Mesenchymal stem cell (in vitro differentiated cells and primary cell): ENCODE data around the gene ZIM2.

Experiments
- DNase-seq: peaks from one replicate; pipeline ENCODE4 v3.0.0-alpha.2; 2013
- H2AFZ ChIP-seq: one replicate; pipeline ENCODE4 v1.6.1; 2013; ENCODE audit warnings: low read depth, mild to moderate bottlenecking, control low read depth, inconsistent platforms, low read length, moderate library complexity
- H2AK5ac ChIP-seq: 2 replicates; pipeline ENCODE4 v1.6.1; 2013; ENCODE audit warnings: low read length, moderate library complexity, mild to moderate bottlenecking, inconsistent platforms; ENCODE audit not compliant: severe bottlenecking
- H2BK120ac ChIP-seq: one replicate; pipeline ENCODE4 v1.6.1; 2013; ENCODE audit warnings: low read depth, mild to moderate bottlenecking, inconsistent platforms, low read length, moderate library complexity
- H2BK12ac ChIP-seq, 2 experiments: one replicate each; pipeline ENCODE4 v1.6.1; 2013; ENCODE audit warnings: inconsistent platforms in 2 of 2, low read length in 2 of 2, mild to moderate bottlenecking in 2 of 2, moderate library complexity in 2 of 2, control low read depth in 1 of 2
- H2BK15ac ChIP-seq: one replicate; pipeline ENCODE4 v1.6.1; 2013; ENCODE audit warnings: mild to moderate bottlenecking, low read depth, inconsistent platforms; ENCODE audit not compliant: poor library complexity, severe bottlenecking
- H2BK5ac ChIP-seq: 2 replicates; pipeline ENCODE4 v1.6.1; 2013; ENCODE audit warnings: low read depth, mild to moderate bottlenecking, low read length, control low read depth, inconsistent platforms; ENCODE audit not compliant: poor library complexity, severe bottlenecking
- H3K14ac ChIP-seq, 2 experiments: one replicate each; pipeline ENCODE4 v1.6.1; 2013; ENCODE audit warnings: inconsistent platforms in 2 of 2, low read length in 2 of 2, control low read depth in 1 of 2, mild to moderate bottlenecking in 1 of 2, moderate library complexity in 1 of 2
- H3K18ac ChIP-seq, 2 experiments: one replicate each; pipeline ENCODE4 v1.6.1; 2013; ENCODE audit warnings: inconsistent platforms in 2 of 2, low read length in 2 of 2, control low read depth in 1 of 2, low read depth in 1 of 2, mild to moderate bottlenecking in 1 of 2
- H3K23ac ChIP-seq, 2 experiments: one replicate each; pipeline ENCODE4 v1.6.1; 2013; ENCODE audit warnings: inconsistent platforms in 2 of 2, low read length in 2 of 2, mild to moderate bottlenecking in 2 of 2, moderate library complexity in 2 of 2, control low read depth in 1 of 2
- H3K27ac ChIP-seq: 2 replicates; pipeline ENCODE4 v1.5.1; 2013; ENCODE audit warnings: mild to moderate bottlenecking, moderate library complexity, low read length, control low read depth, inconsistent platforms; ENCODE audit not compliant: poor library complexity, severe bottlenecking
- H3K27me3 ChIP-seq, 2 experiments: 2 replicates each; pipeline versions ENCODE4 v1.6.1 to v1.7.0; 2013; ENCODE audit warnings: low read length in 2 of 2, mild to moderate bottlenecking in 2 of 2, moderate library complexity in 2 of 2, control low read depth in 1 of 2, inconsistent platforms in 1 of 2; ENCODE audit not compliant: control insufficient read depth in 1 of 2, insufficient read depth in 1 of 2
- H3K36me3 ChIP-seq, 2 experiments: 2 replicates each; pipeline versions ENCODE4 v1.6.1 to v1.7.0; 2013; ENCODE audit warnings: low read length in 2 of 2, control low read depth in 1 of 2, inconsistent platforms in 1 of 2, low read depth in 1 of 2, mild to moderate bottlenecking in 1 of 2; ENCODE audit not compliant: insufficient read depth in 2 of 2, control insufficient read depth in 1 of 2
- H3K4ac ChIP-seq, 2 experiments: one replicate each; pipeline ENCODE4 v1.6.1; 2013; ENCODE audit warnings: inconsistent platforms in 2 of 2, low read length in 2 of 2, mild to moderate bottlenecking in 2 of 2, moderate library complexity in 2 of 2, control low read depth in 1 of 2, low read depth in 1 of 2
- H3K4me1 ChIP-seq: 2 replicates; pipeline ENCODE4 v1.6.1; 2013; ENCODE audit warnings: low read depth, low read length, control low read depth; ENCODE audit not compliant: control insufficient read depth, insufficient read depth
- H3K4me2 ChIP-seq: 2 replicates; pipeline ENCODE4 v1.6.1; 2013; ENCODE audit warnings: low read length, mild to moderate bottlenecking, inconsistent platforms; ENCODE audit not compliant: poor library complexity, severe bottlenecking
- H3K4me3 ChIP-seq, 2 experiments: 2 replicates each; pipeline versions ENCODE4 v1.5.1 to v1.7.0; 2013; ENCODE audit warnings: low read length in 2 of 2, mild to moderate bottlenecking in 2 of 2, control low read depth in 1 of 2, low read depth in 1 of 2; ENCODE audit not compliant: insufficient read depth in 1 of 2
- H3K79me1 ChIP-seq: replicated peaks from 2 replicates; pipeline ENCODE4 v1.6.1; 2013; ENCODE audit warnings: mild to moderate bottlenecking, control low read depth, low read length, inconsistent platforms; ENCODE audit not compliant: poor library complexity, severe bottlenecking
- H3K9ac ChIP-seq: 2 replicates; pipeline ENCODE4 v1.7.0; 2013; ENCODE audit warnings: mild to moderate bottlenecking, low read length, moderate library complexity
- H3K9me3 ChIP-seq: 2 replicates; pipeline ENCODE4 v1.7.0; 2013; ENCODE audit warnings: mild to moderate bottlenecking, low read length; ENCODE audit not compliant: control insufficient read depth
- H4K8ac ChIP-seq: one replicate; pipeline ENCODE4 v1.6.1; 2013; ENCODE audit warnings: inconsistent platforms, mild to moderate bottlenecking, low read length, moderate library complexity
- H4K91ac ChIP-seq: one replicate; pipeline ENCODE4 v1.6.1; 2013; ENCODE audit warnings: mild to moderate bottlenecking, low read length, inconsistent platforms
- WGBS: methylation state at CpG from one replicate; pipeline ENCODE4 v1.1.7; 2013; ENCODE audit warnings: mixed read lengths; 5-methylcytosine and 5-hydroxymethylcytosine counted together

Gene ZIM2

GRCh38 chr19:56834564-56835375 is 5.8 kb downstream of the ZIM2 start:
- Histone ChIP-seq H3K18ac (no peak overlapping the region), H3K9ac (no peak overlapping the region), H3K4me1 (no peaks in the 10 kb centered on the region), H2BK5ac (no peak overlapping the region), H3K4me2 (no peak overlapping the region), H2AFZ (no peak overlapping the region), H3K4me3 (no peak overlapping the region), H3K79me1 (no peaks in the 10 kb centered on the region), H3K14ac (no peak overlapping the region), H3K23ac (no peak overlapping the region), H4K91ac (no peak overlapping the region), H3K27me3 (no peaks in the 10 kb centered on the region), H2BK12ac (no peak overlapping the region), H3K9me3 (peaks cover 9% of the 10 kb centered on the region), H3K36me3 (no peaks in the 10 kb centered on the region), H2BK120ac (no peak overlapping the region), H3K4ac (no peak overlapping the region), H2AK5ac (no peak overlapping the region), H4K8ac (no peak overlapping the region), H3K27ac (no peak overlapping the region), H2BK15ac (no peak overlapping the region)
- DNase-seq: no peak
- 28% methylated on average over 5 of the region's 5 CpGs for WGBS

GRCh38 chr19:56832352-56832928 is 8.1 kb downstream of the ZIM2 start:
- no peak overlapping the region for H4K8ac ChIP-seq
- no peaks in the 10 kb centered on the region for H3K4me1 ChIP-seq
- H3K27ac ChIP-seq: no peak overlapping the region
- H3K9me3 ChIP-seq: peaks cover 9% of the 10 kb centered on the region
- H2AFZ ChIP-seq: no peak overlapping the region
- no peak overlapping the region for H3K9ac ChIP-seq
- no peak for DNase-seq
- no peak overlapping the region for H2BK12ac ChIP-seq
- H3K4ac ChIP-seq: no peak overlapping the region
- H4K91ac ChIP-seq: no peak overlapping the region
- H2BK5ac ChIP-seq: no peak overlapping the region
- 64% methylated on average over 3 of the region's 5 CpGs for WGBS
- no peak overlapping the region for H3K18ac ChIP-seq
- no peak overlapping the region for H3K4me3 ChIP-seq
- H3K27me3 ChIP-seq: no peaks in the 10 kb centered on the region
- H2AK5ac ChIP-seq: no peak overlapping the region
- H3K14ac ChIP-seq: no peak overlapping the region
- no peak overlapping the region for H2BK120ac ChIP-seq
- no peak overlapping the region for H2BK15ac ChIP-seq
- no peaks in the 10 kb centered on the region for H3K36me3 ChIP-seq
- no peak overlapping the region for H3K4me2 ChIP-seq
- no peak overlapping the region for H3K23ac ChIP-seq
- no peaks in the 10 kb centered on the region for H3K79me1 ChIP-seq

GRCh38 chr19:56831255-56831654 is 9.3 kb downstream of the ZIM2 start:
- H3K14ac ChIP-seq: no peak overlapping the region
- H3K18ac ChIP-seq: no peak overlapping the region
- no peaks in the 10 kb centered on the region for H3K36me3 ChIP-seq
- H2BK5ac ChIP-seq: no peak overlapping the region
- DNase-seq: no peak
- no peak overlapping the region for H3K4me2 ChIP-seq
- H2BK15ac ChIP-seq: no peak overlapping the region
- no peak overlapping the region for H2AK5ac ChIP-seq
- no peak overlapping the region for H2BK120ac ChIP-seq
- no peak overlapping the region for H3K23ac ChIP-seq
- H3K9ac ChIP-seq: no peak overlapping the region
- H3K27ac ChIP-seq: no peak overlapping the region
- peaks cover 9% of the 10 kb centered on the region for H3K9me3 ChIP-seq
- no peaks in the 10 kb centered on the region for H3K27me3 ChIP-seq
- WGBS: 14% methylated on average over 2 of the region's 2 CpGs
- H2AFZ ChIP-seq: no peak overlapping the region
- H3K4me3 ChIP-seq: no peak overlapping the region
- no peak overlapping the region for H4K8ac ChIP-seq
- no peak overlapping the region for H2BK12ac ChIP-seq
- no peak overlapping the region for H4K91ac ChIP-seq
- H3K4ac ChIP-seq: no peak overlapping the region
- no peaks in the 10 kb centered on the region for H3K79me1 ChIP-seq
- no peaks in the 10 kb centered on the region for H3K4me1 ChIP-seq

GRCh38 chr19:56829596-56829995 is 10.9 kb downstream of the ZIM2 start:
- Histone ChIP-seq H4K91ac (no peak overlapping the region), H3K9me3 (peaks cover 12% of the 10 kb centered on the region), H3K9ac (no peak overlapping the region), H3K27ac (no peak overlapping the region), H3K36me3 (no peaks in the 10 kb centered on the region), H2BK12ac (no peak overlapping the region), H3K14ac (no peak overlapping the region), H2AFZ (no peak overlapping the region), H3K27me3 (no peaks in the 10 kb centered on the region), H3K18ac (no peak overlapping the region), H3K4ac (no peak overlapping the region), H3K79me1 (no peaks in the 10 kb centered on the region), H3K23ac (no peak overlapping the region), H3K4me3 (peak overlapping the region in 1 of 2 experiments; percentile 33), H2BK15ac (no peak overlapping the region), H2BK120ac (no peak overlapping the region), H2AK5ac (no peak overlapping the region), H2BK5ac (no peak overlapping the region), H4K8ac (no peak overlapping the region), H3K4me1 (no peaks in the 10 kb centered on the region), H3K4me2 (no peak overlapping the region)
- WGBS: 32% methylated on average over 5 of the region's 6 CpGs
- DNase-seq: no peak
